ENCODE results near the gene SLC37A3.

The SLC37A3 gene

GRCh38 chr7:140400381-140400780, 2.1 kb upstream of the SLC37A3 start:
- DNase-seq (ENCODE audit: low read depth) = no peak

- no peak for DNase-seq (ENCODE audit: low read depth)
Measured at GRCh38 chr7:140398821-140399220, 491 bp upstream of the SLC37A3 start.

DNA sequence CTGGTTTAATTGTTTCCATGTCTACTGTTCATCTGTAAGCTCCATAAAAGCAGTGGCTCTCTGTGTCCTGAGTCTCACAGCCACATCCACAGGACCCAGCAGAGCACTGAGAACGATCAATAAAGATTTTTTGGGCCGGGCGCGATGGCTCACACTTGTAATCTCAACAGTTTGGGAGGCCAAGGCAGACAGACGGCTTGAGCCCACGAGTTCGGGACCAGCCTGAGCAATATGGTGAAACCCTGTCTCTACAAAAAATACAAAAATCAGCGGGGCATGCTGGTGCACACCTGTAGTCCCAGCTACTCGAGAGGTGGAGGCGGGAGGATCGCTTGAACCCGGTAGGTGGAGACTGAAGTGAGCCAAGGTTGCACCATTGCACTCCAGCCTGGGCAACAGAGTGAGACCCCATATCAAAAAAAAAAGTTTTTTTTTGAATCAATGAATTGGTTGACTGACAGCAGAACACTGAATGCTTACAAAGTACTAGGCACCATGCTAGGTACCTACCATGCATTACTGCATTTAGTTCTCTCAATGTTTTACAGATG, 4.5 kb downstream of the SLC37A3 start:
- DNase-seq (ENCODE audit: low read depth) = no peak

GRCh38 chr7:140391634-140392033, 6.7 kb downstream of the SLC37A3 start:
- no peak for DNase-seq (ENCODE audit: low read depth)

DNA sequence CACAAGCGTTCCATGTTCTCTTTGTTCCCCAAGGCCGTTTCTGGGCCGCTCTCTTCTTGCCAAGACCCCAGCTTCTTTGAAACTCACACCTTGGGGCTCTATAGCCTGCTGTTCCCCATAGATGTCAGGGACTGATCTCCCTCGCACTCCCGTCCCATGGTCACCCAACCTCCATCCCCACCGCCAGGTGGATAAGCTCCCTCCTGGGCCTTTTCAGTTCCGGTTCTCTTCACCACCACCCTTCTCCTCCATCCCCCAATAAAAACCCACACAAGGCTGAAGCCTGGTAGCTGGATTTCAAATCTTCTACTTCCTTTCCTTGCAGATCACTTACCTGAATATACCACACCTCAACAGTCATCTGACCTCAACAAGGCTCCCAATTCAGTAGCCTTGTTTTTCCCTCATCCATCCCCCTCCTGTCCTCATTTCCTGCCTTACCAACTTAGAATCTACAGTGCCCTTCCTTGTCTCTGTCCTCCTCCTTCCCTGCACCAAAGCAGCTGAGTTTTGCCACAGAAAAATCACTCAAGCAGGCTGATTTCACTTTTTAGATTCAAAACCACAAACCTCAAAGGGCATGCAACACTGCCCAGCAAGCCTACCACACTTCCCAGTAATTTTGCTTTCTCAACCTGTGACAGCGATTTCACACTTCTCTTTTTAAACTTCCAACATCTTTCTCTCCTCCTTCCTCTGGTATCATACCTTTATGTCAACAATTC, 7.7 kb downstream of the SLC37A3 start:
- DNase-seq (ENCODE audit: low read depth) = peak; percentile 66

GRCh38 chr7:140390034-140390433, 8.3 kb downstream of the SLC37A3 start:
- DNase-seq (ENCODE audit: low read depth) = no peak

GRCh38 chr7:140389445-140389844, 8.9 kb downstream of the SLC37A3 start:
- no peak for DNase-seq (ENCODE audit: low read depth)

- no peak for DNase-seq (ENCODE audit: low read depth)
Measured at GRCh38 chr7:140384894-140385545, 13.3 kb downstream of the SLC37A3 start.

GRCh38 chr7:140383954-140384713, 14.2 kb downstream of the SLC37A3 start:
- DNase-seq (ENCODE audit: low read depth) = no peak

DNA sequence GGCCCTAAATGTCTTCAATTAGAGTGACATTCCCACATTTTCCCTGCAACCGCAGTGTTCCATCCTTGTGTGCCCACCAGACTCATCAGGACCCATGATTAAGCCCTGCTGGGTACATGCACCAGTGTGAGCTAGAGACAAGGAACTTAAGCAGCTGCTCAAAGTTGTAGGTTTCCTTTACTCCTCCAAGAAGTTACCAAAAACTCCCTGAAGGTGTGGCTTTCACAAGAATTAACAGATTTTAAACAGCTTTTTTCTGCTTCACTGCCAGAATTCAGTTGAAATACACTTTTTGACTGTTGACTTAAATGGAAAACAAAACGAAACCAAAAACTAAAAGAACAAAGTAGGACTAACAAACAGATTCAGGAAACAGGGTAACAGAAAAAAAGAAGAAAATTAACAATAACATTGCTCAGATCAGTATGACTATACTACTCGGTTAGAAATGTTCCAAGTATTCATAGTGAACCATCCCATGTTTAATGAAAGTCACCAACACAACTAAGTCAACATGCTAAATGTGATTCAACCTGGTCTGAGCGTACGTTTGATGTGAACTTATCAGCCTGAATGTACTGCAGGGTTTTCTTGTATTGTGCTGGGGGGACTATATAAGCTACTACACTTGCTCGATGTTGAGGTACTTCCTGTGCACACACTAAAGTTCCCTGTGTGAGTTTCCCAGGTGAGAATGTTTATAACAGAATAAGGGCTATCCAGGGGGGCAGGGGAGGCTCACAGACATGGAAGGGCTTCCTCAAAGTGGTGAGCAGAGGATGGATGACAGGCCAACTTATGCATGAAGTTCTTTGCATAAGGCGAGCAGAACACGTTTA, 22.2 kb downstream of the SLC37A3 start:
- DNase-seq (ENCODE audit: low read depth) = no peak

DNA sequence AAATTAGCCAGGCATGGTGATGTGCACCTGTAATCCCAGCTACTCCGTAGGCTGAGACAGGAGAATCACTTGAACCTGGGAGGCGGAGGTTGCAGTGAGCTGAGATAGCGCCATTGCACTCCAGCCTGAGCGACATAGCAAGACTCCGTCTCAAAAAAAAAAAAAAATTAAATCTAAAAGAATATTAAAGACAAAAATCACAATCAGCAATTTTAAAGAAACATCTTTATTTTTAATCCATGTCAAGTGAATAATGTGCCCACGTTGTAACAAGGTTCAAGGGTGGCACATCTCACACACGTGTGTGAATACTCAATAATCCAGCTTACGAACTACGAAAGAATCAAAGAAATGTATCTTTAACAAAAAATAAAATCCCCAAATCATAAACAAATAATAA, 23.0 kb downstream of the SLC37A3 start:
- DNase-seq (ENCODE audit: low read depth) = no peak

- no peak for DNase-seq (ENCODE audit: low read depth)
Measured at GRCh38 chr7:140369294-140369693, 29.0 kb downstream of the SLC37A3 start.

DNA sequence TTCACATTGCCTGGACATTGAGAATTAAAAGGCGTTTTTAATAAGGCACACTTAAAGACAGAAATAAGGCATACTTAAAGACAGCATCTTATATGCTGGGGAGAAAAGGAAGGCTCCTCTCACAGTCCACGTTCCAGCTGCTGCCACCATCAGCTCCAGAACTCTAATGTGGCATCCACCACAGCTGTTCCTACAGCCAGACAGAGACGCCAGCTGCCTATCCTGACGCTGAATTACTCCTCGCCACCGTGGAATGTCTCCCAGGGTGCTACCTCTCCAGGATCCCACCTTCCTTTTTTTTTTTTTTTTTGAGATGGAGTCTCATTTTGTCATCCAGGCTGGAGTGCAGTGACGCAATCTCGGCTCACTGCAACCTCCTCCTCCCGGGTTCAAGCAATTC, 30.8 kb downstream of the SLC37A3 start:
- no peak for DNase-seq (ENCODE audit: low read depth)

DNA sequence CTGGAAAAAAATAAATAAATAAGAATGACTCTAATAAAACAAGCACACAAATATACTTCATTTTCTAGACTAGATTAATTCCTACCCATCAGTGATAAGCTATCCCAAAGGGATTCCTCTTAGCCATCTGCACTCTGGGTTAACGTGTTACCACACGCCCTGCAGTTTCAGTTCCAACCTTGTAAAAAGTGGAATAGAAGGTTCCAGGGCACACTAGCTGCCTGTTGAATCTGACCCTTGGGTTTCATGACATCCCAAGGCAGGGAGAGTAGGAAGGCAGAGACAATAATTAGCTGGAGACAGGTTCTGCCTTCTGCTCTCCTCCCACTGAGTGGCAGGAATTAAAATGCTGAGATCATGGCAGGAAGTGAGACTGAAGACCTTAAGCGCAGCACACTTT, 33.5 kb downstream of the SLC37A3 start:
- no peak for DNase-seq (ENCODE audit: low read depth)

DNA sequence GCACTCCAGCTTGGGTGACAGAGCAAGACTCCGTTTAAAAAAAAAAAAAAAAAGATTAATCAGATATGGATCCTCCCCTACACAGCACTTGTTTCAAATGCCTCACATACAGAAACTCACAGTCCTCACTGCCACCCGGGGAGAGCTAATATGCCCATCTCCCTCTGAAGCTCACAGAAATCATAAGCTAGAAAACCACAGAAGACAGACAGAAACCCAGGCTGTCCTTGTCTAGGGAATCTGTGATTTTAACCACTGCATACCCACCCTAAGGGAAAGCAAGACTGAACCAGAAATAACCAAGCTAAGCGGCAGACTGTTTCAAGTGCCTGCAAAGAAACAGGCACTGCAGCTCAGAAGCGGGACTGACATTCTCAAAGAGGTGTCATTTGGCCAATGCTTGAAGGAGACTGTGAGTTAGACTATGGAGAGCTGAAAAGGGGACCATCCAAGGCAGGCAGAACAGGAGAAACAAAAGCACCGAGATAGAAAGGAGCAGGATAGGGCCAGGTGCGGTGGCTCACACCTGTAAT, 37.6 kb downstream of the SLC37A3 start:
- DNase-seq (ENCODE audit: low read depth) = no peak

DNA sequence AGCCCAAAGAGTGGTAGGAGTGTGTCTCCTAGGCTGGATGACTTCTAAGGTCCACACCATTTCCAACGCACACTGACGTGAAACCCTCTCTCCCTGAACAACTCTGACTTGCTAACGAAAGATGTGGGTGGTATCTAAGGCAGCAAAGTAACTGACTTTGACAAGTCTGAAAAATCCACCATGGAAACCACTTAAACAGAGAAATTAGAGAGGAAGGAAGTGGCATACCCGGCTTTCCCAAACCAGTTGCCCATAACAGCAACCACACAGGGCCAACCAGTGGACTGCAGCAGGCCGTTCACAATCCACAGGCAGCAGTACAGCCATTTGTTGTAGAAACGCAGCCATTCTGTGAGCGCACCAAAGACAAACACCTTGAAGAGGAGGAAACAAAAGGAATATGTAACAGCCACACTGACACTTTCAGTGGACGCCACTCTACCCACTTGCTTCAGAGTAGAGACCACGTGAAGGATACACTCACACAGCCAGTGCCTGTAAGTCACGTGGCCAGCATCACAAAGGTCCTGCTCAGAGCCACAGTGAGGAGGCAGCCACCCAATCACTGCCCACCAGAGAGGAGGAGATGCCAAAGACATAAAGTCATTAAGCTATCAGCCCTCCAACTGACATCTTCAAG, 39.8 kb downstream of the SLC37A3 start:
- DNase-seq (ENCODE audit: low read depth) = no peak

DNA sequence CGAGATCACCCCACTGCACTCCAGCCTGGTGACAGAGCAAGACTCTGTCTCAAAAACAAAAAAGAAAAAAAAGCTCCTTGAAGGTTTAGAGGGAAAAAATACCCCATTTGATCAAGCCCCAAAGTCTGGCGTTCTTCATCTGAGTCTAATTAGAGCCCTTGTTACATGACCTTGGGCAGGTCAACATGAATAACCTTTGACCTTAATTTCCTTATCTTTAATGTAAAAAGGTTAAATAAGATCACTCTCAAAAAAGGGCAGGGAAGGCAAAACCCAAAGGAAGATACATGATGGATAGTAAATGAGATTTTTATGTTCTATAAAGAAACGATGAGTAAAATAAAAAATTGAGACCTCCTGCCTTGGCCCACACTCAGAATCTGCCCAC, 40.3 kb downstream of the SLC37A3 start:
- DNase-seq (ENCODE audit: low read depth) = no peak

GRCh38 chr7:140350056-140350455, 48.3 kb downstream of the SLC37A3 start:
- DNase-seq (ENCODE audit: low read depth) = no peak

GRCh38 chr7:140349144-140349771, 49.1 kb downstream of the SLC37A3 start:
- peak; percentile 6 for DNase-seq (ENCODE audit: low read depth)

GRCh38 chr7:140348161-140348849, 50.0 kb downstream of the SLC37A3 start:
- DNase-seq (ENCODE audit: low read depth) = peak; percentile 67
